ENCODE measurements around the gene ARHGAP40. TPM values are rescaled to one million over a fixed set of nuclear protein-coding genes. Genes with fewer than 3 reads are reported as not detected.

The ARHGAP40 gene
- total and polyA plus RNA-seq, 2 experiments from 2014 or later, result not detected

DNA sequence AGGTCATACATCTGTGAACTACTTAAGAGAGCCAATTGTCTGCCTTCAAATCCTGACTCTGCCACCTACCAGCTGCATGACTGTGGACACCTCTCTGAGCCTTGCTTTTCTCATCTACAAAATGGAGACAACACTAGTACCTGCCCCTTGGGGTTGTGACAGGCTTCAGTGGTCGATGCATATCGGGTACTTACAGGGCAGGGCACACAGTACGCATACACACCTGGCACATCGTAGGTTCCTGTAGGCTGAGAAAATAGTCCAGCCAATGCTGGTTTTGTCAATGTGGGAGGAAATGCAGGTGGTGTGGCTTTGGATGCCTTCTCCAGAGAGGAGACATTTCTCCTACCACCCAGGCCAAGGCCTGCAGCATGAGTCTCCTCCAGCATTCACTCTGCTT lies 18.3 kb upstream of the ARHGAP40 start:
- no peak for DNase-seq (ENCODE audit: low read depth in 1 of 2, low spot score in 1 of 2)
- TF ChIP-seq, protein P1, sequence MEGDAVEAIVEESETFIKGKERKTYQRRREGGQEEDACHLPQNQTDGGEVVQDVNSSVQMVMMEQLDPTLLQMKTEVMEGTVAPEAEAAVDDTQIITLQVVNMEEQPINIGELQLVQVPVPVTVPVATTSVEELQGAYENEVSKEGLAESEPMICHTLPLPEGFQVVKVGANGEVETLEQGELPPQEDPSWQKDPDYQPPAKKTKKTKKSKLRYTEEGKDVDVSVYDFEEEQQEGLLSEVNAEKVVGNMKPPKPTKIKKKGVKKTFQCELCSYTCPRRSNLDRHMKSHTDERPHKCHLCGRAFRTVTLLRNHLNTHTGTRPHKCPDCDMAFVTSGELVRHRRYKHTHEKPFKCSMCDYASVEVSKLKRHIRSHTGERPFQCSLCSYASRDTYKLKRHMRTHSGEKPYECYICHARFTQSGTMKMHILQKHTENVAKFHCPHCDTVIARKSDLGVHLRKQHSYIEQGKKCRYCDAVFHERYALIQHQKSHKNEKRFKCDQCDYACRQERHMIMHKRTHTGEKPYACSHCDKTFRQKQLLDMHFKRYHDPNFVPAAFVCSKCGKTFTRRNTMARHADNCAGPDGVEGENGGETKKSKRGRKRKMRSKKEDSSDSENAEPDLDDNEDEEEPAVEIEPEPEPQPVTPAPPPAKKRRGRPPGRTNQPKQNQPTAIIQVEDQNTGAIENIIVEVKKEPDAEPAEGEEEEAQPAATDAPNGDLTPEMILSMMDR (IDR thresholded peaks at IDR 0.05; ENCODE audit: low read depth, low read length), result no peak
- H3K36me3 ChIP-seq, result no peaks in the 10 kb centered on the region
- H3K27me3 ChIP-seq, result no peaks in the 10 kb centered on the region
- peaks cover 30% of the 10 kb centered on the region for H3K4me1 ChIP-seq (ENCODE audit: low read depth)
- H3K4me3 ChIP-seq, result no peak overlapping the region
- no peak overlapping the region for H3K27ac ChIP-seq
- no peaks in the 10 kb centered on the region for H3K9me3 ChIP-seq (ENCODE audit: low read depth)

DNA sequence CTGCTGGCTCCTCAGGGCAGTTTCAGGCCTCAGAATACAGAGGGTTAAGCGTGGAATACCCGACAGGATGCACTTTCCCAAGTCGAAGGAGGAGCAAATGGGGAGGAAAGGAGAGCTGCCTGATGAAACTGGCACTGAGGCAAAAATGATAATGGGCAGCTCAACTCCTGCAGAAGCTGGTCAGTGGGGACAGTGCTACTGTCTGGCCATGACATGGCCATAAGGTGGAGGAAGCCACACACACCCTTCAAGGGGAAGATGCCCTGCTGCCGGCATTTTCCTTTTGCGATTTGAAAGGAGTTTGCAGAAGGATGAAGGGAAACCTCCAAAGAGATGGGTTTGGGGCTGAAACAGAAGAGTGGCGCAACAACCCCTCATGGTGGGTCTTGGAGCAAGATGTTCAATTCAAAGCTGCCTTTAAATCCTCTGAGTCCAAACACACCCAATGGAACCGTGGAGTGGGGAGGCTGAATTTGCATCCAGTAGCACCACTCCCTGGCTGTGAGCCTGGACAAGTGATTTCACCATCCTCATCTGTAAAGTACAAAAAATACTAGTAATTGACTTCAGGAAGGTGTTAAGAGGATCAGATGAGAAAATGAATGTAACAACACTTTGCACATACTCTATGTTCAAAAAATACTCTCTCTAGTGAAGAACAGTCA lies 17.4 kb upstream of the ARHGAP40 start:
- no peak overlapping the region for H3K4me3 ChIP-seq
- DNase-seq (ENCODE audit: low read depth in 1 of 2, low spot score in 1 of 2), result peak in 1 of 2 donors; percentile 12
- peaks cover 22% of the 10 kb centered on the region for H3K4me1 ChIP-seq (ENCODE audit: low read depth)
- no peak overlapping the region for H3K27ac ChIP-seq
- no peaks in the 10 kb centered on the region for H3K9me3 ChIP-seq (ENCODE audit: low read depth)
- no peaks in the 10 kb centered on the region for H3K36me3 ChIP-seq
- TF ChIP-seq, protein P1 (IDR thresholded peaks at IDR 0.05; ENCODE audit: low read depth, low read length), result no peak
- no peaks in the 10 kb centered on the region for H3K27me3 ChIP-seq

GRCh38 chr20:38585404-38586180 lies 16.0 kb upstream of the ARHGAP40 start:
- H3K4me3 ChIP-seq, result no peak overlapping the region
- TF ChIP-seq, protein P1 (IDR thresholded peaks at IDR 0.05; ENCODE audit: low read depth, low read length), result no peak
- no peaks in the 10 kb centered on the region for H3K36me3 ChIP-seq
- H3K27me3 ChIP-seq, result no peaks in the 10 kb centered on the region
- H3K9me3 ChIP-seq (ENCODE audit: low read depth), result no peaks in the 10 kb centered on the region
- no peak overlapping the region for H3K27ac ChIP-seq
- H3K4me1 ChIP-seq (ENCODE audit: low read depth), result peaks cover 10% of the 10 kb centered on the region
- no peak for DNase-seq (ENCODE audit: low read depth in 1 of 2, low spot score in 1 of 2)

GRCh38 chr20:38586181-38586525 lies 15.5 kb upstream of the ARHGAP40 start:
- no peak for DNase-seq (ENCODE audit: low read depth in 1 of 2, low spot score in 1 of 2)
- Histone ChIP-seq H3K4me1 (ENCODE audit: low read depth) (peaks cover 6% of the 10 kb centered on the region), H3K9me3 (ENCODE audit: low read depth) (no peaks in the 10 kb centered on the region), H3K36me3 (no peaks in the 10 kb centered on the region), H3K4me3 (no peak overlapping the region), H3K27ac (no peak overlapping the region), H3K27me3 (no peaks in the 10 kb centered on the region)
- TF ChIP-seq, protein P1 (IDR thresholded peaks at IDR 0.05; ENCODE audit: low read depth, low read length), result no peak

DNA sequence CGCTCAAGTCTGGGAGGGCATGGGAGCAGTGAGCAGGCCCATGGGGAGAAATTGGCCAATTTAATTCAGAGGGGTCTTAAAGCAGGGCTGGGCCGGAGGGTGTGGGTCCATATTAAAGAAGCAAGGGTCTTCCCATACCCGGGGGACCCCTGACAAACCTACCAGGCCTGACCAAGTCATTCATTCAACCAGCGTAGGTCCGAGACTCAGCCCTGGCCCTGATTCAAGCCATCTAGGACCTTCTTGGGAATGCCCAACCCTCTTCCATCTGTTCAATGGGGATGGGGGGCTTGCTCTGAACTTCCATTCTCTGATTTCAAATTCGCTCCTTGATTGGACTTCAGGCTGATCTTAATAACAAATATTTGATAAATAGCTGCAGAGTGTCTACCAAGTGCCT lies 13.3 kb upstream of the ARHGAP40 start:
- DNase-seq (ENCODE audit: low read depth in 1 of 2, low spot score in 1 of 2), result no peak
- H3K36me3 ChIP-seq, result no peaks in the 10 kb centered on the region
- H3K9me3 ChIP-seq (ENCODE audit: low read depth), result no peaks in the 10 kb centered on the region
- H3K4me3 ChIP-seq, result no peak overlapping the region
- no peak overlapping the region for H3K27ac ChIP-seq
- TF ChIP-seq, protein P1 (IDR thresholded peaks at IDR 0.05; ENCODE audit: low read depth, low read length), result no peak
- H3K4me1 ChIP-seq (ENCODE audit: low read depth), result no peaks in the 10 kb centered on the region
- no peaks in the 10 kb centered on the region for H3K27me3 ChIP-seq
